ENCODE results near the gene CATSPERE.
"Not testable (repeated sequence)": the region's sequence is repeated elsewhere in the genome, so short reads cannot be mapped to it uniquely, and the experiment has no call there.

The CATSPERE gene

GRCh38 chr1:244552336-244552735 lies 91.3 kb downstream of the CATSPERE start:
- ATAC-seq (ENCODE audit: low read depth) = no peak
- DNase-seq (ENCODE audit: low spot score) = no peak

GRCh38 chr1:244556263-244556662 lies 95.2 kb downstream of the CATSPERE start:
- ATAC-seq (ENCODE audit: low read depth) = no peak
- TF ChIP-seq CTCF (IDR thresholded peaks at IDR 0.05; ENCODE audit: poor library complexity, severe bottlenecking) = no peak
- no peak for DNase-seq (ENCODE audit: low spot score)
- H3K4me1 ChIP-seq (ENCODE audit: insufficient read depth, poor library complexity, severe bottlenecking) = no peaks in the 10 kb centered on the region
- H3K36me3 ChIP-seq (ENCODE audit: low read depth) = no peaks in the 10 kb centered on the region
- H3K4me3 ChIP-seq (ENCODE audit: severe bottlenecking) = no peak overlapping the region
- no peak overlapping the region for H3K27ac ChIP-seq (ENCODE audit: poor library complexity, severe bottlenecking)
- H3K27me3 ChIP-seq (ENCODE audit: insufficient read depth, poor library complexity, severe bottlenecking) = no peaks in the 10 kb centered on the region
- H3K9me3 ChIP-seq (ENCODE audit: severe bottlenecking) = no peaks in the 10 kb centered on the region

More at GRCh38 chr1:244552336-244552735, 91.3 kb downstream of the CATSPERE start:
- Histone ChIP-seq H3K36me3 (ENCODE audit: low read depth) (no peaks in the 10 kb centered on the region), H3K27ac (ENCODE audit: poor library complexity, severe bottlenecking) (no peak overlapping the region), H3K4me3 (ENCODE audit: severe bottlenecking) (no peak overlapping the region), H3K27me3 (ENCODE audit: insufficient read depth, poor library complexity, severe bottlenecking) (no peaks in the 10 kb centered on the region), H3K9me3 (ENCODE audit: severe bottlenecking) (no peaks in the 10 kb centered on the region), H3K4me1 (ENCODE audit: insufficient read depth, poor library complexity, severe bottlenecking) (no peaks in the 10 kb centered on the region)
- TF ChIP-seq CTCF (IDR thresholded peaks at IDR 0.05; ENCODE audit: poor library complexity, severe bottlenecking) = no peak

- Histone ChIP-seq H3K27me3 (ENCODE audit: insufficient read depth, poor library complexity, severe bottlenecking) (no peaks in the 10 kb centered on the region), H3K36me3 (ENCODE audit: low read depth) (no peaks in the 10 kb centered on the region), H3K4me3 (ENCODE audit: severe bottlenecking) (no peak overlapping the region), H3K4me1 (ENCODE audit: insufficient read depth, poor library complexity, severe bottlenecking) (no peaks in the 10 kb centered on the region), H3K27ac (ENCODE audit: poor library complexity, severe bottlenecking) (no peak overlapping the region), H3K9me3 (ENCODE audit: severe bottlenecking) (no peaks in the 10 kb centered on the region)
- DNase-seq (ENCODE audit: low spot score) (no peak), ATAC-seq (ENCODE audit: low read depth) (no peak)
- no peak for TF ChIP-seq CTCF (IDR thresholded peaks at IDR 0.05; ENCODE audit: poor library complexity, severe bottlenecking)
Observed at GRCh38 chr1:244557565-244557964, 96.5 kb downstream of the CATSPERE start.

- Histone ChIP-seq H3K4me3 (ENCODE audit: severe bottlenecking) (no peak overlapping the region), H3K9me3 (ENCODE audit: severe bottlenecking) (no peaks in the 10 kb centered on the region), H3K4me1 (ENCODE audit: insufficient read depth, poor library complexity, severe bottlenecking) (no peaks in the 10 kb centered on the region), H3K27ac (ENCODE audit: poor library complexity, severe bottlenecking) (no peak overlapping the region), H3K27me3 (ENCODE audit: insufficient read depth, poor library complexity, severe bottlenecking) (no peaks in the 10 kb centered on the region), H3K36me3 (ENCODE audit: low read depth) (no peaks in the 10 kb centered on the region)
- no peak for TF ChIP-seq CTCF (IDR thresholded peaks at IDR 0.05; ENCODE audit: poor library complexity, severe bottlenecking)
- no peak for DNase-seq (ENCODE audit: low spot score)
- ATAC-seq (ENCODE audit: low read depth) = no peak
Observed at GRCh38 chr1:244559561-244559960, 98.5 kb downstream of the CATSPERE start.

GRCh38 chr1:244562877-244563276 lies 101.8 kb downstream of the CATSPERE start:
- DNase-seq (ENCODE audit: low spot score); H3K4me3 ChIP-seq (ENCODE audit: severe bottlenecking); H3K9me3 ChIP-seq (ENCODE audit: severe bottlenecking); H3K27me3 ChIP-seq (ENCODE audit: insufficient read depth, poor library complexity, severe bottlenecking); H3K36me3 ChIP-seq (ENCODE audit: low read depth); ATAC-seq (ENCODE audit: low read depth); H3K27ac ChIP-seq (ENCODE audit: poor library complexity, severe bottlenecking); H3K4me1 ChIP-seq (ENCODE audit: insufficient read depth, poor library complexity, severe bottlenecking): not testable (repeated sequence)

All from RWPE2 (cell line).